NCI-H2227 (cell line): ENCODE measurements around the gene MTO1.
"Not testable (repeated sequence)": the region's sequence is repeated elsewhere in the genome, so short reads cannot be mapped to it uniquely, and the experiment has no call there.

Source experiments
- DNase-seq: peaks from one replicate; lab custom pipeline; 2025; ENCODE audit not compliant: unreplicated experiment; lab: John Stamatoyannopoulos, UW

MTO1 gene

DNA sequence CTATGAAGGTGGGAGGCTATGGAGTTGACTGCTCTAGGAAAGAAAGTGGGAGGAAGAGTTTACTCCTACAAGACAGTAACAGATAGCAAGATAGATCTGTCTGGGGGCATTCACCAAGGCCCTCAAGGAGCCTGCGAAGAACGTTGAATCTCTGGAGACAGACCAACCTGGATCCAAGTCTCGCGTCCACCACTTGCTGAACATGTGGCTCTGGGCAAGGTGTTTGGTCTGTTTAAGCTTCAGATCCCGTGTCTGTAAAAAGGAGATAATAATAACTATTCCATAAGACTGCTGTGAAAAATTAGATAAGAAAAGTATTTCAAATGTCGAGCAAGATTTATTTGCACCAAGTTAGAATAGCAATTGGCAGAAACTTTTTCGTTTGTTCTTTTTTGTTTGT, 67.4 kb downstream of the MTO1 start:
- no peak for DNase-seq

DNA sequence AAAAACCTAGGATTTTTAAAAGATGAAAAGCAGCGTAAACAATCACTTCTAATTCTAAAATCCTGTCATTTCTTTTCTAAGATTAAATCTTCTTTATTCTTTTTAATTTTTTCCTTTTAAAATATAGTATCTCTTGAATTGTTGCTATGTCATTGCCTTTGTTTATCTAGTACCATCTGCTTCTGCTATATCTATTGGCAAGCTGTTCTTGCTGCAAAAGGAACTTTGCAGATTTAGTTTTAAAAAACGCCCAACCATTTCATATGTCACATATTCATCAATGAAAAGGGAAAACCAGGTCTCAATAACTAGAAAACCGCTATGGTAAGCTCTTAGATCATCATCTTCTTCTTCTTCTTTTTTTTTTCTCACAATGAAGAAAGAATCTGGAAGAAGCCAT, 70.8 kb downstream of the MTO1 start:
- no peak for DNase-seq

DNA sequence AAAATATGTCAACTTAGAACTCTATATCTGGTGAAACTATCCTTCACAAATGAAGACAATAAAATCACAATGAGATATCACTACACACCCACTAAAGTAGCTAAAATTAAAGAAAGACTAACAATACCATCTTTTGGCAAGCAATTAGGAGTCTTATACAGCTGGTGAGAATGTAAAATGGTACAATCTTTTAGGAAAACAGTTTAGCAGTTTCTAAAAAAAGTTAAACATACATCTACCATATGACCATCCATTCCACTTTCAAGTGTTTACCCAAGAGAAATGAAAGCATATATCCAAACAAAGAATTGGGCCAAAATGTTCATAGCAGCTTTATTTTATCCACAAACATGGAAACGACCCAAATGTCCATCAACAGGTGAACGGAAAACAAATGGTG, 73.1 kb downstream of the MTO1 start:
- DNase-seq: no peak

DNA sequence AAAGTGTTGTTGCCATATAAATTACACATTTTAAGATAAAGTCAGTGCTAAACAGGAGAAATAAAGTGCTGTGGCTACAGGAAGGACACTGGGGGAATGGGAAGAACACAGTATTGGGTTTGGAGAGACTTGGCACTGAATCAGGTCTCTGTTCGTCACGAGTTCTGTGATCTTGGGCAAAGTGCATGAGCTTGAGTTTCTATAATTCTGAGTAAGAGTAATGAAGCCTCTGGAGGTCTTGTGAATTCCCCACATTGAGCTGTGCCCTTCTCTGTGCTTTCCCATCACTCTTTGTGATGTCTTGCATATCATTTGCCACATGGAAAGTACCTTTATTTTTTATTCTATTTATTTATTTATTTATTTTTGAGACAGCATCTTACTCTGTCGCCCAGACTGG, 76.1 kb downstream of the MTO1 start:
- DNase-seq: no peak

DNA sequence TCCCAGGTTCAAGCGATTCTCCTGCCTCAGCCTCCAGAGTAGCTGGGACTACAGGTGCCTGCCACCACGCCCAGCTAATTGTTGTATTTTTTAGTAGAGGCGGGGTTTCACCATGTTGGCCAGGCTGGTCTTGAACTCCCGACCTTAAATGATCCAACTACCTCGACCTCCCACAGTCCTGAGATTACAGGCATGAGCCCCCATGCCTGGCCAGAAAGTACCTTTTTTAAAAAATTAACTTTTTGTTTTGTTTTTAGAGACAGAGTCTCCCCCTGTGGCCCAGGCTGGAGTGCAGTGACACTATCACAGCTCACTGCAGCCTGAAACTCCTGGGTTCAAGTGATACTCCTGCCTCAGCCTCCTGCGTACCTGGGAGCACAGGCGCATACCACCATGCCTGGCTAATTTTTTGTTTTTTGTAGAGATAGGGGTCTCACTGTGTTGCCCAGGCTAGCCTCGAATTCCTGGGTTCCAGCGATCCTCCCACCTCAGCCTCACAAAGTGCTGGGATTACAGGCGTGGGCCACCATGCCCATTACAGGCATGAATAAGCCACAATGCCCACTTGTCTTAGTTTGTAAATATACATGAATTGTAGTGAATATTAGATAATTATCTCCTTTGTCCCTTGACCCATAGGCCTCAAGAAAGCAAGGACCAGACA, 76.7 kb downstream of the MTO1 start:
- DNase-seq: no peak

DNA sequence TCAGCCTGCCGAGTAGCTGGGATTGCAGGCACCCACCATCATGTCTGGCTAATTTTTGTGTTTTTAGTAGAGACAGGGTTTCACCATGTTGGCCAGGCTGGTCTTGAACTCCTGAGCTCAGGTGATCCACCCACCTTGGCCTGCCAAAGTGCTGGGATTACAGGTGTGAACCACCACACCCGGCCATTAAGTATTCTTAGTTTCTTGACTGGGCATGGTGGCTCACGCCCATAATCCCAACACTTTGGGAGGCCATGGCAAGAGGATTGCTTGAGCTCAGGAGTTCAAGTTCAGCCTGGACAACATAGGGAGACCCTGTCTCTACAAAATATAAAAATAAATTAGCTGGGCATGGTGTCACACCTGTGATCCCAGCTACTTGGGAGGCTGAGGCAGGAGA, 80.9 kb downstream of the MTO1 start:
- not testable (repeated sequence) for DNase-seq

DNA sequence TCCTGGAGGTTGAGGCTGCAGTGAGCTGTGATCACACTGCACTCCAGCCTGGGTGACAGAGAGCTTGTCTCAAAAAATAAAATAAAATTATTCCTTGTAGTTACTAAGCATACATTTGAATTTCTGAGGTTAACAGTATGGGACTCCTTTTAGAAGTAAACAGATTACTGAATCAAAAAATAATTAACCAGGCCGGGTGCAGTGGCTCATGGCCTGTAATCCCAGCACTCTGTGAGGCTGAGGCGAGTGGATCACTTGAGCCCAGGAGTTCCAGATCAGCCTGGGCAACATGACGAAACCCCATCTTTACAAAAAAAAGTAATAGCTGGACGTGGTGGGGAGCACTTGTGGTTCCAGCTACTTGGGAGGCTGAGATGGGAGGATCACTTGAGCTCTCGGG, 81.4 kb downstream of the MTO1 start:
- no peak for DNase-seq

DNA sequence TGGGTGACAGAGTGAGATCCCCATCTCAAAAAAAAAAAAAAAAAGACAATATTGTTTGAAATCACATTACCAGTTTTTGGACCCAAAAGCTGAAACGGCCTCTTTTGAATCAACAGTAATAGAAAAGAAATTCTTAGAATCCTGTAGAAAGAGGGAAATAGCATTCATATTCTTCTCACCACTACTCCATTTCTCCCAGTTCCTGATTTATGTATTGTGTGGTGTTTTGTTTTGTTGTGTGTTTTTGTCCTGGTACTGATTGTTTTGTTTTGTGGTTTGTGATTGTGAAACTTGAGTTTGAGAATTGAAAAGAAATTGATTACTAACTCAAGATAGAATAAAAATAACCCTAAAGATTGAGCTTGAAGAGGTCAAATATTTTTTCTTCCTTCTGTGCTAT, 85.5 kb downstream of the MTO1 start:
- no peak for DNase-seq

DNA sequence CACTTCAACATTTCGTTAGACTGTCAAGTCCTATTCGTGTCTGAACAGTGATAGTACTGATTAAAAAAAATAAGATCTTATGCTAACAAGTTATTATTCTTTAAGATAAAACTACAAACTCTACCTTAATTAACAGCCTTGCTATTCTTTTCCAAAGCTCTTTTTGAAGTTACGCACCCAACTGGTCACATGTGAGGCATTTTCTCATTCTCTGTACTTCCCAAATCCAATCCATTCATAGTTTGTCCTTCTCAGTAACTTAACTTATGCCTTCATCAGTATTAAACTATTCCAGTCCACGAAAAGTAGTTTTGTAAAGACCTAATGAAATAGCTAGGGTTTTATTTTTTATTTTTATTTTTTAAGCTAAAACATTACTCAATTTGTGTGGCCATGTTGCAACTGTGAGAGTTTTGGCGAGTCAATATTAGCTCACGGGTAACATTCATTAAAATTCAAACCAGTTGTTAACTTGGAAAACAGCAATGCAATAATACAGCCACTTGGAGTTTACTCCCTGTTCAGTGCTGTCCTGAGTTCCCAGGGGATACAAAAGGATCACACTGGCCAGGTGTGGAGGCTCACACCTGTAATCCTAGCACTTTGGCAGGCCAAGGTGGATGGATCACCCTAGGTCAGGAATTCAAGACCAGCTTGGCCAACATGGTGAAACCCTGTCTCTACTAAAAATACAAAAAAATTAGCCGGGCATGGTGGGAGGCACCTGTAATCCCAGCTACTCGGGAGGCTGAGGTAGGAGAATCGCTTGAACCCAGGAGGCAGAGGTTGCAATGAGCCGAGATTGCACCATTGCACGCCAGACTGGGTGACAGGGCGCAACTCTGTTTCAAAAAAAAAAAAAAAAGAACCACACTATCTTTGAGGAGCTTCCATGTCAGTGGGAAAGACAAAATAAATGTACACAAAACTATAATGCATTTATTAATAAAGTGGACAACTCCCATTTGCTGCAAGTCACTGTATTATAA, 87.2 kb downstream of the MTO1 start:
- no peak for DNase-seq

DNA sequence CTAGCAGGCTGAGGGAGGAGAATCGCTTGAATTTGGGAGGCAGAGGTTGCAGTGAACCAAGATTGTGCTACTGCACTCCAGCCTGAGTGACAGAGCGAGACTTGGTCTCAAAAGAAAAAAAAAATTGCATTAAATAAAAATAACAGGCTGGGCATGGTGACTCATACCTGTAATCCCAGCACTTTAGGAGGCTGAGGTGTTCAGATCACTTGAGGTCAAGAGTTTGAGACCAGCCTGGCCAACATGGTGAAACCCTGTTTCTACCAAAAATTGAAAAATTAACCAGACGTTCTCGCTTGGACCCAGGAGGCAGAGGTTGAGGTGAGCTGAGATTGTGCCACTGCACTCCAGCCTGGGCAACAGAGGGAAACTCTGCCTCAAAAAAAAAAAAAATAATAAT, 89.6 kb downstream of the MTO1 start:
- not testable (repeated sequence) for DNase-seq

DNA sequence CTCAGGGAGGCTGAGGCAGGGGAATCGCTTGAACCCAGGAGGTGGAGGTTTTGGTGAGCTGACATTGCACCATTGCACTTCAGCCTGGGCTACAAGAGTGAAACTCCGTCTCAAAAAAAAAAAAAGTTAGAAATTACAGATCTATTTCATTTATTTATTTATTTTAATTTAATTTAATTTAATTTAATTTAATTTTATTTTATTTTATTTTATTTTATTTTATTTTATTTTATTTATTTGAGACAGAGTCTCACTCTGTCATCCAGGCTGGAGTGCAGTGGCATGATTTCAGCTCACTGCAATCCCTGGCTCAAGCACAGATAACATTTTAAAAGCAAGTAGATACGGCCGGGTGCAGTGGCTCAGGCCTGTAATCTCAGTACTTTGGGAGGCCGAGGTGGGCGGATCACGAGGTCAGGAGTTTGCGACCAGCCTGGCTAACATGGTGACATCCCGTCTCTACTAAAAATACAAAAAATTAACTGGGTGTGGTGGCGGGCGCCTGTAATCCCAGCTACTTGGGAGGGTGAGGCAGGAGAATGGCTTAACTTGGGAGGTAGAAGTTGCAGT, 93.9 kb downstream of the MTO1 start:
- DNase-seq: not testable (repeated sequence)

DNA sequence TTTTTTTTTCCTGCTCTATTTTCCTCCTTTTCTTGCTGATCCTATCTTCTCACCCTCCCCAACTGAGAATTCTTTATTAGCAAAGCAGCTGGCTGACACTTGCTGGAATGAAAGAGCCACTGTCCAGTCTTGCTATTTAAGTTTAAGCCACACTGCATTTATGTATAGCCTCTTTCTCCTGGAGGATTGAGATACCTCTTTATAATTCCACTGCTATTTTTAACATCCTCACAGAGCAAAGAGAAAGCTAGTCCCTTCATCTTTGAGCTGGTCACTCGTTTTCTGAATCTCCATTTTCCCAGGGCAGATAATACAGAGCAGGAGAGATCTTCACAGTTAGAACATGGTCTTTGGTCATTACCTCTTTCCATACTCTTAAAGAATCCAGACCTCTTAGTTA, 95.3 kb downstream of the MTO1 start:
- no peak for DNase-seq
